T-cell (primary cell): ENCODE results near the gene PLEKHH2. TPM values are rescaled to one million over a fixed set of nuclear protein-coding genes. Genes with fewer than 3 reads are reported as not detected.
A peak's percentile ranks its signal among the peaks of the same experiment; 100 is the strongest.

Source experiments
- ATAC-seq, 4 experiments: fragments of 200-7000 bp in 3 of 4; fragments of 150-1000 bp in 1 of 4; cut with Tn5 transposase; replicated peaks in 1 of 4; 1 replicate in 3 of 4; 2 replicates in 1 of 4; pipeline ENCODE4 v1.10.0; 2021; ENCODE audit warnings: moderate library complexity in 3 of 4, mild to moderate bottlenecking in 2 of 4, moderate number of reproducible peaks in 1 of 4
- CTCF ChIA-PET, 2 donors: fragments of 300-600 bp; sonication (Branson Sonifier 250); formaldehyde crosslinking; loops; one replicate each; lab custom pipeline; 2022; ENCODE audit warnings: antibody characterized with exemption in 2 of 2; lab: Charles Lee
- POLR2A ChIA-PET, 2 donors: fragments of 300-600 bp; sonication (Branson Sonifier 250); formaldehyde crosslinking; loops; one replicate each; lab custom pipeline; 2022; ENCODE audit warnings: antibody characterized with exemption in 2 of 2; lab: Charles Lee
- DNase-seq, 35 experiments: peaks; one replicate each; pipeline versions ENCODE4 v3.0.0 to v3.0.0-alpha.2; 2013 to 2023
- H3K27ac ChIP-seq: one replicate; pipeline ENCODE4 v1.5.1; 2013; ENCODE audit warnings: low read length
- H3K27me3 ChIP-seq, 2 experiments: replicated peaks in 1 of 2; 1 replicate in 1 of 2; 2 replicates in 1 of 2; pipeline versions ENCODE4 v1.6.1 to v1.7.0; 2013; ENCODE audit warnings: low read length in 1 of 2, mixed read lengths in 1 of 2; ENCODE audit not compliant: control insufficient read depth in 2 of 2, insufficient read depth in 2 of 2; ENCODE audit errors: extremely low read depth in 1 of 2
- H3K36me3 ChIP-seq, 2 donors: 1 replicate in 1 of 2; 2 replicates in 1 of 2; pipeline versions ENCODE4 v1.6.1 to v1.7.0; 2013; ENCODE audit warnings: low read length in 1 of 2; ENCODE audit not compliant: control insufficient read depth in 2 of 2, insufficient read depth in 1 of 2; ENCODE audit errors: extremely low read depth in 1 of 2
- H3K4me1 ChIP-seq, 2 experiments: 1 replicate in 1 of 2; 2 replicates in 1 of 2; pipeline versions ENCODE4 v1.6.1 to v1.7.0; 2013; ENCODE audit warnings: low read length in 2 of 2, mixed read lengths in 1 of 2; ENCODE audit not compliant: insufficient read depth in 2 of 2, control insufficient read depth in 1 of 2; ENCODE audit errors: extremely low read depth in 1 of 2
- H3K4me3 ChIP-seq, 2 donors: 1 replicate in 1 of 2; 2 replicates in 1 of 2; pipeline versions ENCODE4 v1.5.1 to v1.7.0; 2013; ENCODE audit warnings: mild to moderate bottlenecking in 2 of 2, low read length in 1 of 2, moderate library complexity in 1 of 2; ENCODE audit not compliant: control insufficient read depth in 1 of 2; ENCODE audit errors: extremely low read depth in 1 of 2
- H3K9me3 ChIP-seq: 2 replicates; pipeline ENCODE4 v1.7.0; 2013
- H3K27ac Mint-ChIP-seq, 2 donors: one replicate each; pipeline ENCODE4 v1.8.0; 2020 to 2021; ENCODE audit warnings: mild to moderate bottlenecking in 2 of 2, mixed read lengths in 2 of 2
- H3K27me3 Mint-ChIP-seq, 2 donors: one replicate each; pipeline ENCODE4 v1.8.0; 2021 to 2022; ENCODE audit warnings: mixed read lengths in 2 of 2
- H3K36me3 Mint-ChIP-seq: one replicate; pipeline ENCODE4 v1.8.0; 2021; ENCODE audit warnings: mixed read lengths
- H3K4me1 Mint-ChIP-seq, 3 donors: one replicate each; pipeline ENCODE4 v1.8.0; 2020 to 2022; ENCODE audit warnings: mixed read lengths in 3 of 3, mild to moderate bottlenecking in 1 of 3
- H3K4me3 Mint-ChIP-seq, 3 donors: one replicate each; pipeline ENCODE4 v1.8.0; 2020 to 2022; ENCODE audit warnings: mild to moderate bottlenecking in 3 of 3, mixed read lengths in 3 of 3, moderate library complexity in 3 of 3
- H3K9me3 Mint-ChIP-seq, 3 donors: one replicate each; pipeline ENCODE4 v1.8.0; 2020 to 2022; ENCODE audit warnings: mixed read lengths in 3 of 3
- WGBS: methylation state at CpG from one replicate; pipeline ENCODE4 v1.1.5; 2013; ENCODE audit warnings: missing lambda C conversion rate; ENCODE audit not compliant: insufficient coverage; 5-methylcytosine and 5-hydroxymethylcytosine counted together
- total RNA-seq, 35 experiments: library from RNA in 6 of 35; stranded (reverse) in 6 of 35; fragments of 120-200 nt in 1 of 35; gene quantifications; one replicate each; pipeline versions ENCODE4 v1.2.1 to v1.2.4 and lab custom pipeline; 2013 to 2026

Gene PLEKHH2
- total RNA-seq, 5 donors from 2014 or later (not counting 1 experiment from before 2014, with no cell fraction given): 0.96 to 3.1 (median 2.2) TPM

DNA sequence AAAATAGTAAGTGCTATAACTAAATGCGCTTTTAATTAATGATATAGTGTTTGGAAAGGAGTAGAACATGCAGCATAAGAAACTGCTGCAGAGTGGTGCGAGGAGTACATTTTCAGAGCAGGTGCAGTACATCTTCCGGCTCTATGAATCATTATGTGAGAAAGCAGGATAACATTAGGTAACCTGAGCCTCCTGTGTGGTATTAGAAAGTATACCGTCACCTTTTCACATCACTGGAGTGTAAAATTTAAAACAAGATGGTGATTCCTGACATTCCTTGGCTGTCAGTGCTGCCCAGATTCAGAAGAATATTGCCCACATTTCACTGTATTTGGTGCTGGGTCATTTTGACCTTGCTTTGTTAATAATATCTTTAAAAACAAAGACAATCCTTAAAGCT, 128.9 kb downstream of the PLEKHH2 start:
- H3K9me3 Mint-ChIP-seq: no peaks in the 10 kb centered on the region
- H3K27ac ChIP-seq: no peak overlapping the region
- H3K27ac Mint-ChIP-seq: no peak overlapping the region
- H3K27me3 Mint-ChIP-seq: peaks cover 2 to 3% of the 10 kb centered on the region in 2 donors
- ATAC-seq (no peak), DNase-seq (no peak)
- WGBS: 84% methylated on average over 2 of the region's 4 CpGs
- H3K36me3 Mint-ChIP-seq: peaks cover 3% of the 10 kb centered on the region
- no peaks in the 10 kb centered on the region for H3K4me1 ChIP-seq
- CTCF ChIA-PET: no interaction called here
- POLR2A ChIA-PET: no interaction called here
- H3K4me1 Mint-ChIP-seq: no peaks in the 10 kb centered on the region
- H3K27me3 ChIP-seq: no peaks in the 10 kb centered on the region
- H3K4me3 ChIP-seq: no peak overlapping the region
- no peaks in the 10 kb centered on the region for H3K36me3 ChIP-seq
- H3K4me3 Mint-ChIP-seq: no peak overlapping the region
- no peaks in the 10 kb centered on the region for H3K9me3 ChIP-seq

DNA sequence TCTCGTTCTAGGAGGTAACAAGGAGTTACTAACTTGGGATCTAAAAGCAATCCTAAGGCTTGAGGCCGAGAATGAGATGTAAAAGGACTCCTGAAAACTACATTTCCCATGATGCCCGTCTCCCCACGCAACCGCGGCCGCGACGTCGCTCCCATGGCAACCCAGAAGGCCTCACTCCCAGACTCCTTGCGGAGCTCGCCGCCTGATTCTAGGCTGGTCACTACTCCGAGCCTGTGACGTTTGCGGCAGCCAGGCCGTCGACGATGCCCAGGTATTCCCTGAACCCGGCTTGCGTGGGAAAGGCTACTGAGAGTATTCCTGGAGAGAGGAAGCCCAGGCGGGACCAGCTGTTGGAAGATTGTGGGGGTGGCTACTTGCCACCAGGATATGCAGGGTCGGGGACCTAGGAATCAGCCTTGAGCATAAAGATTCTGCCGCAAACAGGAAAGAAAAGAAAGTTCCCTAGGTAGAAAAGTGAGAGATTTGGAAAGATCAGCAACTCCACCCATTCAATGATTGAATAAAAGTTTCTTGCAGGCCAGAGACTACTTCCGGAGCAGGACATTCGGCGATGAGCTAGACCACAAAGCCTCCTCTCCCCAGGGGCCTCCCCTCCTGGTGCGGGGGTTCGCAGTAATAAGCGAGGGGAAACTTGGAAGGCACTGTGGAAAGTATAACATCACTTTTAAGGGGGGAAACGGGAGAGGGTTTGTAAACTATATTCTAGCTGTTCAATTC, 137.0 kb downstream of the PLEKHH2 start, which contains the start of gene DYNC2LI1:
DYNC2LI1 (plus strand) TSS at position 164 of the 738 bp plus-strand sequence; CDS start at position 264, 100 bp downstream.
- peak within 1 kb of the TSS; percentile 75 to 81 for H3K27ac Mint-ChIP-seq

DNA sequence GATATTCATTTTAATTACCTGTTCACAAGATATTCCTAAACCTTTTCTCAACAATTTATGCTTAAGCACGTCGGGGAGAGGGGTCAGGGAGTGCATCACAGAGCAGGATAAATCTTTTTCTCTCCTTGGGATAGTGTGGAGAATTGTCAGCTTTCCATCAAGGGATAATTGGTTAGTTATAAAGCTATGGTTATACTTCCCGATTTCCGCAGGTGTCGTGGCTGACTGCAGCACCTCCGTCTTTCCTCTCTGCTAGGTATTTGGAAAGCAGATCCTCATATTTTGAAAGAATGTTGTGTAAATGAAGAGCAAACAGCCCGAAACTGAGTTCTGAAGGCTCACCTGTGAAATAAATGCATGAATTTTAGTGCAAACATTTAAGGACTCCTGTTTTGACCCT, 137.6 kb downstream of the PLEKHH2 start:
- no peak overlapping the region for H3K27ac Mint-ChIP-seq
- H3K27me3 ChIP-seq: no peaks in the 10 kb centered on the region
- peak overlapping the region; percentile 91 to 98 for H3K4me3 ChIP-seq
- H3K9me3 Mint-ChIP-seq: no peaks in the 10 kb centered on the region
- no peaks in the 10 kb centered on the region for H3K9me3 ChIP-seq
- POLR2A ChIA-PET: no interaction called here
- H3K4me1 Mint-ChIP-seq: peaks cover 17 to 18% (median 17%) of the 10 kb centered on the region in 3 donors
- peak overlapping the region; percentile 91 to 97 (median 96) for H3K4me3 Mint-ChIP-seq
- CTCF ChIA-PET: interaction anchor here in 1 of 2 donors (0.5 kb wide), 2 partner anchors 73 to 207 kb away, joined by 3 to 5 read pairs; no protein-coding TSS in a partner anchor
- 74% methylated on average over 4 of the region's 7 CpGs for WGBS
- H3K27ac ChIP-seq: no peak overlapping the region
- no peak for ATAC-seq
- H3K4me1 ChIP-seq: peaks cover 6 to 12% of the 10 kb centered on the region in 2 experiments
- H3K36me3 ChIP-seq: no peaks in the 10 kb centered on the region
- no peak for DNase-seq
- H3K27me3 Mint-ChIP-seq: peaks cover 0 to 2% of the 10 kb centered on the region in 2 donors
- peaks cover 8% of the 10 kb centered on the region for H3K36me3 Mint-ChIP-seq

More for the DNA sequence above, 137.0 kb downstream of the PLEKHH2 start, which contains the start of gene DYNC2LI1:
- Histone ChIP-seq H3K27ac (no peak within 1 kb of the TSS), H3K36me3 (no peaks in the 10 kb centered on the region), H3K27me3 (no peaks in the 10 kb centered on the region), H3K4me3 (peak within 1 kb of the TSS; percentile 91 to 98), H3K9me3 (no peaks in the 10 kb centered on the region), H3K4me1 (peaks cover 6 to 12% of the 10 kb centered on the region in 2 experiments)
- 1% methylated on average over 20 of the region's 31 CpGs for WGBS
- ATAC-seq (peak; percentile 95 to 100 (median 98)), DNase-seq (peak; percentile 45 to 83 (median 57))
- H3K27me3 Mint-ChIP-seq: peaks cover 2 to 3% of the 10 kb centered on the region in 2 donors
- ChIA-PET POLR2A (interaction anchor here in 1 of 2 donors (0.5 kb wide), 1 partner anchor 578 kb away, joined by 4 read pairs; no protein-coding TSS in a partner anchor), CTCF (no interaction called here)
- H3K4me1 Mint-ChIP-seq: peaks cover 17 to 18% (median 17%) of the 10 kb centered on the region in 3 donors
- H3K4me3 Mint-ChIP-seq: peak within 1 kb of the TSS; percentile 91 to 97 (median 96)
- H3K36me3 Mint-ChIP-seq: peaks cover 4% of the 10 kb centered on the region
- H3K9me3 Mint-ChIP-seq: no peaks in the 10 kb centered on the region

DNA sequence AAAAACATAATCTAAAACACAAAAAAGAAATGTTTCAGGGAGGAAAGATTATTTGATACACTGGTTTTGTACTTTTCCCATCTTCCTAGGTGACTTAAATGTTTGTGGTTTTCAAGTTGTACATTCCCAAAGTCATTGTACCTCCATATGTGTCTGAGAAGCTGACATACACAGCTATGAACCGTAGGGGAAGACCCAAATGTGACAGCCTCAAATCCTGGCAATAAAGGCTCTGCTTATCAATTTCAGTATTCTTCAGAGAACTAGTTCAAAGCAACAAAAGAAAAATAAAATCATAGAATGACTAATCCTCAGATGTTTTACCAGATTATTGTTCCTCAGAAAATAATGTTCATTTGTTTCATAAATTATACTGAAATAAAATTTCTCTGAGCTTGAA, 139.3 kb downstream of the PLEKHH2 start:
- H3K4me1 Mint-ChIP-seq: peaks cover 17 to 18% (median 17%) of the 10 kb centered on the region in 3 donors
- H3K9me3 Mint-ChIP-seq: no peaks in the 10 kb centered on the region
- H3K36me3 ChIP-seq: no peaks in the 10 kb centered on the region
- H3K4me3 ChIP-seq: no peak overlapping the region
- peaks cover 6 to 12% of the 10 kb centered on the region in 2 experiments for H3K4me1 ChIP-seq
- H3K36me3 Mint-ChIP-seq: peaks cover 20% of the 10 kb centered on the region
- no peaks in the 10 kb centered on the region for H3K9me3 ChIP-seq
- H3K4me3 Mint-ChIP-seq: no peak overlapping the region
- H3K27me3 ChIP-seq: no peaks in the 10 kb centered on the region
- H3K27ac Mint-ChIP-seq: no peak overlapping the region
- no peak for DNase-seq
- no peak for ATAC-seq
- CTCF ChIA-PET: no interaction called here
- H3K27ac ChIP-seq: no peak overlapping the region
- no CpG with 5 or more reads among the region's 1 CpG for WGBS
- POLR2A ChIA-PET: no interaction called here
- H3K27me3 Mint-ChIP-seq: no peaks in the 10 kb centered on the region

DNA sequence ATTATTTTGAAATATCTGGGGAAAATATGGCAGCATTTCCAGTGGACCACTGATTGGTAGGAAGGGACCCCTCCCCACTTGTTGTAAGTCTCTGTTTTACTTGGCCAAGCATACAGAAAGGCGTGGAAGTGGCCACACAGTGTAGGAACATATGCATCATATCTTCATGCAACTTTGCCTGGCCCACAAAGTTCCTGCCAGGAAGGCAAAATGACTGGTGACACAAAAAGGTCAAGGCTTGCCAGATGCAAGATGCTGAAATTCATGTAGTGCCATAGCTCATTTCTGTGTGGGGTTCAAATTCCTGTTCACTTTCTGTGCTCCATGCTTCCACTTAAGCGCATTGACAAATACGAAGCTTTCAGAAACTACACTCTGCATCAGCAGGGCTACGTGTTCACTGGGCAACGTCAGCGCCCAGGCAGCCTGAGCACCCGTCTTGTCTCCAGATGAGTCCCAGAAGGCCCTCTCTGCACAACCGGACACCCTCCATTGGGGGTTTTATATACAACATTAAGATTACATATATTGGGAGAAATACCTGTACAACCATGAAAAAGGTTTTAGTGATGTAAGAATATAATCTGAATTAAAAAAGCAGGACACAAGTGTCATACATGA, 140.4 kb downstream of the PLEKHH2 start:
- ATAC-seq (no peak), DNase-seq (no peak)
- H3K4me1 ChIP-seq: peaks cover 6 to 12% of the 10 kb centered on the region in 2 experiments
- Mint-ChIP-seq H3K9me3 (no peaks in the 10 kb centered on the region), H3K27ac (no peak overlapping the region), H3K4me1 (peaks cover 17 to 18% (median 17%) of the 10 kb centered on the region in 3 donors), H3K27me3 (no peaks in the 10 kb centered on the region), H3K36me3 (peaks cover 20% of the 10 kb centered on the region), H3K4me3 (no peak overlapping the region)
- ChIA-PET CTCF (no interaction called here), POLR2A (no interaction called here)
- H3K9me3 ChIP-seq: no peaks in the 10 kb centered on the region
- no peak overlapping the region for H3K4me3 ChIP-seq
- no peak overlapping the region for H3K27ac ChIP-seq
- no peaks in the 10 kb centered on the region for H3K27me3 ChIP-seq
- no peaks in the 10 kb centered on the region for H3K36me3 ChIP-seq
- 89% methylated on average over 6 of the region's 8 CpGs for WGBS

DNA sequence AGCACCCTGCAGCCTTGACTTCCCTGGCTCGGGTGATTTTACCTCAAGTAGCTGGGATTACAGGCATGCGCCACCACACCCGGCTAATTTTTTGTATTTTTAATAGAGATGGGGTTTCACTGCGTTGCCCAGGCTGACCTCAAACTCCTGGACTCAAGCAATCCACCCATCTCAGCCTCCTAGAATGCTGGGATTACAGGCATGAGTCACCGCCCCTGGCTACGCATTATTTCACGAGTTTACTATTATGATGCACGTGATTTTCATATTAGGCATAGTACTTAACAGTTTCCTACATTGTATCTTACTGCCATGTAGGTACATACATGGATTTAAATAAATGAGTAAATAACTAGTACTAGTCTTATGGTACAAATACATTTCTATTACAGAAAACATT, 141.2 kb downstream of the PLEKHH2 start:
- Mint-ChIP-seq H3K27me3 (no peaks in the 10 kb centered on the region), H3K4me3 (no peak overlapping the region), H3K36me3 (peaks cover 20% of the 10 kb centered on the region), H3K27ac (no peak overlapping the region), H3K9me3 (no peaks in the 10 kb centered on the region), H3K4me1 (peaks cover 15 to 17% (median 16%) of the 10 kb centered on the region in 3 donors)
- ChIA-PET CTCF (no interaction called here), POLR2A (no interaction called here)
- H3K4me1 ChIP-seq: peaks cover 6 to 12% of the 10 kb centered on the region in 2 experiments
- DNase-seq (no peak), ATAC-seq (no peak)
- H3K4me3 ChIP-seq: no peak overlapping the region
- no peaks in the 10 kb centered on the region for H3K9me3 ChIP-seq
- no peak overlapping the region for H3K27ac ChIP-seq
- no peaks in the 10 kb centered on the region for H3K27me3 ChIP-seq
- no peaks in the 10 kb centered on the region for H3K36me3 ChIP-seq
- WGBS: no CpG with 5 or more reads among the region's 8 CpGs
